HG03469 (cell line): ENCODE results near the gene MIF.
"Not testable (repeated sequence)": the region's sequence is repeated elsewhere in the genome, so short reads cannot be mapped to it uniquely, and the experiment has no call there.

Experiments used
- ATAC-seq: cut with Tn5 transposase; IDR thresholded peaks from one replicate; pipeline ENCODE4 v1.9.1; 2021; ENCODE audit warnings: mild to moderate bottlenecking, moderate library complexity, moderate number of reproducible peaks; ENCODE audit not compliant: unreplicated experiment

Gene MIF

DNA sequence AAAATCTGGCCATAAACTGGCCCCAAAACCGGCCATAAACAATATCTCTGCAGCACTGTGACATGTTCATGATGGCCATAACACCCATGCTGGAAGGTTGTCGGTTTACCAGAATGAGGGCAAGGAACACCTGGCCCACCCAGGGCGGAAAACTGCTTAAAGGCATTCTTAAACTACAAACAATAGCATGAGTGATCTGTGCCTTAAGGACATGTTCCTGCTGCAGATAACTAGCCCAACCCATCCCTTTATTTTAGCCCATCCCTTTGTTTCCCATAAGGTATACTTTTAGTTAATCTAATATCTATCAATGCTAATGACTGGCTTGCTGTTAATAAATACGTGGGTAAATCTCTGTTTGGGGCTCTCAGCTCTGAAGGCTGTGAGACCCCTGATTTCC lies 6.0 kb downstream of the MIF start:
- not testable (repeated sequence) for ATAC-seq

DNA sequence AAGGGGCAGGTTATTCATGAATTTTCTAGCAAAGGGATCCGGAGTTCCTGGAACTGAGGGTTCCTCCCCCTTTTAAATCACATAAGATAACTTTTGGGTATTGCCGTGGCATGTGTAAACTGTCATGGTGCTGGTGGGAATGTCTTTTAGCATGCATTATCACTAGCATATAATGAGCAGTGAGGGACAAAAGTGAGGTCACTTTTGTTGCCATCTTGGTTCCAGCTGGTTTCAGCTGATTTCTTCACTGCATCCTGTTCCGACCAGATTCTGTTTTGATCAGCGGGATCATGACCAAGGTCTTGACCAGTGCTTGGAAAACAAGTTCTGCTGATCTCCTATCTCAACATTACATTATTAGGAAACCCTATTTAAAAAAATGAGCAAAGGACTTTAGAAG lies 7.4 kb downstream of the MIF start:
- ATAC-seq = no peak

DNA sequence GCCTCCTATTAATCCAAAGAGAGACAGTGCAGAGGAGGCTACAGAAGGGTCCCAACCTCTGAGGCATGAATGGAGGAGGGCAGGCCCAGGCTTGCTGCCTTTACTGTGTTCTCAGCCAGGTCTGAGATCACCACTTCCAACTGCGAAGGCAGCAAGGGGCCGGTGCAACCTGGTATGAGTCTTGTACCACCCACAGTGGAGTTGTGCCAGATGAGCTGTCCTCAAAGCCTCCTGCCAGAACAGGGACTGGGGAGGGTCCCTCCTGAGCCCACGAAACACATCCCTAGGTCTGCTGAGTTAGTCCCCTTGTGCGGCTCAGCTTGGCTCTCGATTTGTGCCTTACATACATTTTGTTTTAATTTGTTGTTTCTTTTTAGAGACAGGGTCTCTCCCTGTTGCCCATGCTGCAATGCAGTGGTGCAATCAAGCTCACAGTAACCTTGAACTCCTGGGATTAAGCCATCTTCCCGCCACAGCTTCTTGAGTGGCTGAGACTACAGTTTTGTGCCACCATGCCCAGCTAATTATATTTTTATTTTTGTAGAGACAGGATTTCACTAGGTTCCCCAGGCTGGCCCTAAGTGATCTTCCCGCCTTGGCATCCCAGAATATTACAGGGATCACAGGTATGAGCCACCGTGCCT lies 9.3 kb downstream of the MIF start:
- no peak for ATAC-seq

DNA sequence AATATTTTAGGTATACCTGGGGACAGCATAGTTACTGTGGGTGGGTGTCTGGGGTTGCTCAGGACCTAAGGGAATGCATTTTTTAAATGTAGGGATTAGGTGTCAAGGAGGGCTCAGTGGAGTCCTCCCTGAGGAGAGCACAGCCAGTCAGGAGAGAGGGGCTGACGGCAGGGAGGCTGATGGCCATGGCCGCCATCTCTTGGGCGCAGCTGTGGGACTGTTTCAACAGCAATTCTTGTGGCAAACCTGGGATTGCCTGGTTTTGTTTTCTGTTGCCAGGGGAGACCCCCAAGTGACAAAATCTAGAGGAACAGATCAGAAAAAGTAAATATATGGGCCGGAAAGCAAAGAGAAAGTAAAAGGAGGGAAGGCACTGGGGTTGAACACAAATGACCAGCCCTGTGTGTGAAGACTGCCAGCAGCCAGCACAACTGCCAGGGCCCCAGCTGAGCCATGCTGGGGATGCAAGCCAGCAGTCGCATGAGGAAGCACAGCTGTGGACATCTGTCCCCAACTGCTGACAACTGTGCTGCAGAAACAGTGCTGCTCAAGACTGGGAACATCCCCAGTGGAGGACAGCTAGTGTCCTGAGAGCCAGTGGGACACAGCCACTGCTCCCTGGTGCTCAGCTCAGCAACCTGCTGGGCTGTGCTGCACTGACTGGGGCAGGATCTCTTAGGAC lies 10.5 kb downstream of the MIF start:
- no peak for ATAC-seq

DNA sequence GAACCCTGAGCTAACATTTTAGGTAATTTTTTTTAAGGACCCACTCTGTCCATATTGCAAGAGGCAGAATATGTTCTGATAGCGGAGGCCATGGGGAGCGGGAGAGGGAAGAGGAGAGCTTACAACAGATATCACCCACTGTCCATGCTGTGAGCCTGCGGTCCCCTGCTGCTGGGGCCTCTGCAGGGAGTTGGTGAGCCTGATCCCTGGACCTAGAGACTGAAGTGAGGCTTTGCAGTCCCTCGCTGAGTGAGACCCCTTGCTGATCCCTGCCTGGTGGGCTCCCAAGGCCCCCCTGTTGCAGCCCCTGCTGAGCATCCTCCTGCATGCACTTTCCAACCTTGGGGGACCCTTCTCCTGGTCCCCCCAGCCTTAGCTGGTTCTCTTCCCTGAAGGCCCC lies 12.5 kb downstream of the MIF start:
- no peak for ATAC-seq

DNA sequence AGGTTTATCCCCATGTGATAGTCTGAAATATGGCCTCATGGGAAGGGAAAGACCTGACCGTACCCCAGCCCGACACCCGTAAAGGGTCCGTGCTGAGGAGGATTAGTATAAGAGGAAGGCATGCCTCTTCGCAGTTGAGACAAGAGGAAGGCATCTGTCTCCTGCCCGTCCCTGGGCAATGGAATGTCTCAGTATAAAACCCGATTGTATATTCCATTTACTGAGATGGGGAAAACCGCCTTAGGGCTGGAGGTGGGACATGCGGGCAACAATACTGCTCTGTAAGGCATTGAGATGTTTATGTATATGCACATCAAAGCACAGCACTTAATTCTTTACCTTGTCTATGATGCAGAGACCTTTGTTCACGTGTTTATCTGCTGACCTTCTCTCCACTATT lies 13.2 kb downstream of the MIF start:
- ATAC-seq = not testable (repeated sequence)

DNA sequence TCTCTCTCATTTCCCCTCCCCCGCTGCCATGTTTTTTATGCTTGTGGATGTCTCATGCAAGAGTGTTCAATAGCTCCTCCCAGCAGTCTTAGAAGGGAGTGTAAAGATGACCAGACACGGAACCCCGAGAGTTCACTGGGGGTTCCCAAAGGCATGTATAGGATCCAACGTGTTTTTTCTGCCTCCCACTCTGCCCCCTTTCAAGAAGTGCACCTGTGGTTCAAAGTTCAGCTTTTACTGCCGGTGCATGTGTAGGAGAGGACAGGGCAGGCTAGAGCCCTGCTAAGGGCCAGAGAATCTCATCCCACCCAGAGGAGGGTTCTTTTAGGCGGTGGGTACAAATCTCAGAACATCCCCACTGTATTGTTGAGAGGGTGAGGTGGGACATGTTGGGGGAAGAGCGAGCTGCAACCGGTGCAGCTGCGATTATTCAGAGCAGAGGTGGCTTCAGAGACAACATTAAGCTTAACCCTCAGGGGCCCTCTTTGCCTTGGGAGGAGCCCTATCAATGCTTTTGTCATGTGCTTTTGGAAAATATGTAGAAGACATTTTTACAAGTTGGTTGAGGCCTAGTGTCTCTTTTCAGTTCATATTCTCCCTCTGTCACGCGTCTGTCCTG lies 14.5 kb downstream of the MIF start:
- no peak for ATAC-seq

DNA sequence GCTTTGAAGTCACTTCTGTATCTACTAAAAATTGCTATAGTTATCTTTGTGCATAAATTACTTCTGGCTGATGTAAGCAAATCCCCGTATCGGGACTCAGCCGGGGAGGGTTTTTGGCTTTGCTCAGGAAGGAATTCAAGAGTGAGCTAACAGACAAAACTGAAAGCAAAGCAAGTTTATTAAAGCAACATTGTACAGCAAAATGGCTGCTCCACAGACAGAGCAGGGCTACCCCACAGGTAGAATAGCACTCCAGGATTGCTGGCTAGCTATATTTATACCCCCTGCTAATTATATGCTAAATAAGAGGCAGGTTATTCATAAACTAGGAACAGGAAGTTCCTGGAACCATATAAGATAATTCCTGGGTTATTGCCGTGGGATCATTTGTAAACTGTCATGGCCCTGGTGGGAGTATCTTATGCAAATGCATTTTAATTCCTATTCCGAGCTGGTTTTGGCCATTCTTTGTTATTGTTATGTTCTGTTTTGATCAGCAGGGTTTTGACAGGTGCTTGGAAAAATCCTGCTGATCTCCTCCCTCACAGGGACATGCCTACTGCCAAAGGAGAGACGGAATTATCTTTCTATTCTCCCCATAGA lies 15.2 kb downstream of the MIF start:
- ATAC-seq = no peak

DNA sequence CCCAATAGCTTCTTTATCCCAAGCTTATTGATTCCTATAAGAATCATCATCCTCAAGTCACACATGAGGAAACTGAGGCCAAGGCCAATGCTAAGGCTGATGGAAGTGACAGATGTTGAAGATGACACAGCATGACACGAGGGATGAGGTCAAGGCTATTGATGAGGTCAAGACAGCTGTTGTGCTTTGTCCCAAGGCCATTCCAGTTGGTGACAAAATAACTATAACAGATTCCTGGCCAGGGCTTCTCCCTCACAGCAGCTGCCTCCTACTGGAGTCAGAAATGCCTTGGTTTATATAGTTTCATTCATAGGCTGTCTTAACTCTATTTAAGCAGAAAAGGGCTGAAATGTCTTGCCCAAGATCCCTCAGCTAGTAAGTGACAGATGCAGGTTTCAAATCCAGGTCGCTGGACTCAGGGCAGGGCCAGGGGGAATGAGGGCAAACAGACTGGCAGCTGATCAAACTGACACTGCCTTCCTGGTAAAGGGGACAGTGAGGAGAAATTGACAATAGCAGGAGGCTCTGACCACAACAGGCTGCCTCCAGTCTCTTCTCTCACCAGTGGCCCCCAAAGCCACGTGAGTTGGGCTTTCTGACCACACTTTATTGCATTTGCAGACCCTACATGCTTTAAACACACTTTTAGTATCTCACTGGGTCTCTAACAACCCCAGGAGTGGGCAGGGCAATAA lies 16.5 kb downstream of the MIF start:
- no peak for ATAC-seq

DNA sequence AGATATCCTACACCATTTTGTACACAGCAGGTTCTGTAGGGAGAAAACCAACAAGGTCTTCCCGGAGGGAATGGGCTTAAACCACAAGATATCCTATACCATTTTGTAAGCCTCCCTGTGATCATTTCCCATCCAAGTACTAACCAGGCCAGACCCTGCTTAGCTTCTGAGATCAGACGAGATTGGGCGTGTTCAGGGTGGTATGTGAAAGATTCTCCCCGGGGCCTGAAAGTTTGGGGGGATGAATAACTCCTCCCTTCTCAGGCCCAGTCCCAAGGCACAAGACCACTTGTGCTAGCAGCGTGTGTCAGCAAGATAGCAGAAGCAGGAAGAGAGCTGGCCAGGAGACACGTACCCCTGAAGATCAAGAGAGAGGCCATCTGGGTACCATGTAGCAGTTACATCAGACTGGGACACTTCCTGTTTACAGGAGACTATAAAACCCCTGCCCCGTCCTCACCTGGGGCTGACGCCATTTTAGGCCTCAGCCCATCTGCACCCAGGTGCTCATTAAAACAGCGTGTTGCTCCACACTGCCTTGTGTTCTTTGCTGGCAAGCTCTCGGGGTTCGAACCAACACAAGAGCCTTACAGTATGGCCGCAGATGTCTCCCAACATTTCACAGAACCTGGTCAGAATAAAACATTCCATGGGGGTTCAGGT lies 17.3 kb downstream of the MIF start:
- no peak for ATAC-seq

DNA sequence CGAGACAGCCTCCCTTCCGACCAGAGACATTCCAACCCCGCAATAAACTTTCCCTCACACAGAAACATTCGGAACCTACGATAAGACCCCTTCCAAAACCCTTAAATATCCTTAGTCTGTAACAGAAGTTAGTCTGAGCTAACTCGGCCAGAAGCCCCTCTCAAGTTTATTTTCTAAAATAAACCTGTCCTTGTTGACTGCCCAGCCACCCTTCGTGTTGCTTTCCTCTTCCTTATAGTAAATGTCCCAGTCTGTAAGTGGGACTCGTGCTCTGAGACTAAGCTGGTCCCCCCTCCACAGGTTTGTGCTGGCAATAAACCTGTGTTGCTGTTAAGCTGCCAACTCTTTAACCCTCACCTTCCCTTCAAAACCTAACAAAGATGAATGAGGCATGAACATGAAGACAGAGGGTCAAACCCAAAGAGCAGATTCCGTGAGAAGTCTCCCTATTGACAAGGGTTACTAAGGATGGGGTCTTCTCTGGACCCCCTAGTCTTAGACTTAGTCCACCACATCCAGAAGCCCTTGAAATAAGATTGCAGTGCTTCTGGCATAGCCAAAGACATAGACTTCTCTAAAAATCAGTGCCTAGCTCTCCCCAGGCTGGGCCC lies 18.2 kb downstream of the MIF start:
- no peak for ATAC-seq

DNA sequence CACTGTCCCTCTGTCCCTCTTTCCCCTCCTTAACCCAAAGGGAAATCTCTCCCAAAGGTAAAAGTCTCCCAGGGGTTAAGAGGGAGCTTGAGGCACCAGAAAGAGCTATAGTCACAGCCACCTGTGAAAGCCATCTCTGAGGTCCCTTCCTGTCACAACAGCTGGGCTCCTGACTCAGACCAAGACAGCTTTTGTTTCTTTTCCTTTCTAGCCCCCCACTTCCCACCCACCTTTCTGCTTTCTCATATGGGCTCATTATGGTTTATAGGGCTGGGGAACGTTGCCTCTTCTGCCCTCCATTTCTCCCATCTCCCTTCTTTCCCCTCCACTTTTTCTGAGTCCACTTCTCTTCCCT lies 19.1 kb downstream of the MIF start:
- no peak for ATAC-seq

DNA sequence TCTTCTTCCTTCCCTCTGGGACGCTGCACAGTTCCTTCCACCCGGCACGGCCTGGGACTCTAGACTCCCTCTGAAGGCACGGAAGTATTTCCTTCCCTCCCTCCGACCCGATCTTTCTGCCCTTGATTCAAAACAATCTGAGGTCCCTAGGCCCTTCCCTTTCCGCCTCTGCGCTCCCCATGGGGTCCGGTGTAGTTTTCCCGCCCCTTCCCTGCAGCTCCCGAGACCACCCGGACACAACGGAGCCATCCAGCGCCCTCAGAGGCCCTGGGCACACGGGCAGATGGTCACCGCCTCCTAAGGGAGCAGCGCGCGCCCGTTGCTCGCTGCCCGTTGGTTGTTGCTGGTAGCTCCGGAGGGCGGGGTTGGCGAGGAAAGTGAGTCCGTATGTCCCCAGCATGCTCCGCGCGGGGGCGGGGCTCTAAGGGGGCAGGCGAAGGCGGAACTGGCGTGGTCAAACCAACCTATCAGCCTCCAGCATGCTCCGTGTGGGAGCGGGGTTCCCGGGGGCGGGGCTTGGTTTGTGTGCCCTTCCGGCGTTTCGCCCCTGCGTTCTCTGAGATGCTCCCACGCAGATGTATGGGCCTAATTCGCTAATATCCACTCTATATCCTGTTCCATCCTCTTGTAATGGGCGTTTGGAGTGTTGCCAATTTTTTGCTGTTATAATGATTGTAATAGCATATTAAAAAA lies 19.6 kb downstream of the MIF start:
- ATAC-seq = peak; percentile 79

DNA sequence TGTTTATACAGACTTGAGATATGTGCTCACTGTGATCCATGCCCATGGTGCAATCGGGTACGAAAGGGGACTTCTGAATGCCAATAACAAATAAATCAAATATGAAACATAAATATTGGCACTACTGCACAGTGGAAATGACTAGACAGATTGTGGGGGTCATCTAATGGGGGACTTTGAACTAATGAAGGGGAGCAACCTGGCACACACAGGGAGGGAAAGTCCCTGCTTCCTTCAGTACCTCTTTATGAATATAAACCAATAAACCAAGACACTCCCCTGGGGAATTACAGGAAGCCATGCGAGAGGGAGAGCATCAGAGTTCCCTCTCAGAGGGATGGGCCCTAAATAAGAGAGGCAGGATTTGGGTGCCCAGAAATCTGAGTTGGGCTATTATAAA lies 21.1 kb downstream of the MIF start:
- no peak for ATAC-seq

DNA sequence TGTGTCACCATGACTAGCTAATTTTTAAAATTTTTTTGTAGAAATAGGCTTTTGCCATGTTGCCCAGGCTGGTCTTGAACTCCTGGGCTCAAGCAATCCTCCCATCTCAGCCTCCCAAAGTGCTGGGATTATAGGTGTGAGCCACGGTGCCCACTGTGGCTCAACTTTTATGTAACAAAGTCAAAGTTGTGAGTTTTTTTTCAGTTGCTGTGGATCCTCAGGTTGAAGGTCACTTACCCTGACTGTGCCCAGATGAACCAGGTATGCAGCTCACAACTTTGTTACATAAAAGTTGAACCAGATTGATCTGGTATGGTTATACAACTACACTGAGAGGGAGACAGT lies 26.1 kb downstream of the MIF start:
- not testable (repeated sequence) for ATAC-seq

DNA sequence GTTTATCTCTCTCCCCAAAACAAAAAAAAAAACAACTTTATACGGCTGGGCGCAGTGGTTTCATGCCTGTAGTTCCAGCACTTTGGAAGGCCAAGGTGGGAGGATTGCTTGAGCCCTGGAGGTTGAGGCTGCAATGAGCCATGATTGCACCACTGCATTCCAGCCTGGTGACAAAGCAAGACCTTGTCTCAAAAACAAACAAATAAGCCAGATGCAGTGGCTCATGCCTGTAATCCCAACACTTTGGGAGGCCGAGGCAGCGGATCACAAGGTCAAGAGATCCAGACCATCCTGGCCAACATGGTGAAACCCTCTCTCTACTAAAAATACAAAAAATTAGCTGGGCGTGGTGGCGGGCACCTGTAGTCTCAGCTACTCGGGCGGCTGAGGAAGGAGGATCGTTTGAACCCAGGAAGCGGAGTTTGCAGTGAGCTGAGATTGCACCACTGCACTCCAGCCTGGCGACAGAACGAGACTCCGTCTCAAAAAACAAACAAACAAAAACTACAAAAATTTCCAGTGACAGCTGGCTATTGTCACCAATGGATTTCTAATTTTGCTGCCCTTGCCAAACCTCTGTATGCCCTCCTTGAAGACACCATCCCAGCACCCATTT lies 27.5 kb downstream of the MIF start:
- ATAC-seq = not testable (repeated sequence)

DNA sequence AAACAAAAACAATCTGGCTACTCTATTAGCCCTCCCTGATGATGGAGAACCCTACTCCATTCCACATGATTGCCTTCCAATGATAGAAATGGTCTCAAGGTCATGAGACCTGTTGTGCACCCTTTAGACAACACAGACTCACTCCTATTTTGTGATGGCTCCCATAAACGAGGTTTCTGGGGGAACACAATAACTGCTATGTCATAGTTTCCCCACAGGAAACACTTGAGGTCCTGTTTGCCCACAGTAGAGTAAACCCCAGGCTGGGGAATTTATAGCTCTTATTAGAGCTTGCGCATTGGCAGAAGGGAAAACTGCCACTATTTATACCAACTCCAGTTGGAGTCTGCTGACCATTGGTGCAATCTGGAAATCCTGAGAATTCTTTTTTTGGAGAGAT lies 28.7 kb downstream of the MIF start:
- no peak for ATAC-seq

DNA sequence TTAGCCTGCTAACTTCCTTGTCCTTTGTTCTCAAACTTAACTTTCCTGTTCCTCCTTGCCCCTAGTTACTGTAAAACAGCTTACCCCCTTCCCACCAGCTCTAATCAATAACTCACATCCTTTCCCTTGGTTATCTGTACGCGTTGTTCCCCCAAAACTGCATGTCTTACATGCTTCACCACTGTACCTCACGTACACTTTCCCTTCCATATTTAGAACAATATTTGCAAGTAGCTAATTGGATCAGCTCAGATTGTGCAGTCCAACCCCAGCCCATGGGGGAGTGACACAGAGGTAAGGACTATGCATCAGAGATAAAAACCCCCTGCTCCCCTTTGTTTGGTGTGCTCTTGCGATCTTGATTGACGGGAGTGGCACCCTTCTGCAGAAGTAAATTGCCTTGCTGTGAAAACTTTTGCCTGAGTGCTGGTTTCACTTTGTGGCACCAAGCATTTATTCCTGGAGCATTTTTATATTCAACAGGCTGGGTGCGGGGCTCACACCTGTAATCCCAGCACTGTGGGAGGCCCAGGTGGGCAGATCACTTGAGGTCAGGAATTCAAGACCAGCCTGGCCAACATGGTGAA lies 30.9 kb downstream of the MIF start:
- no peak for ATAC-seq

DNA sequence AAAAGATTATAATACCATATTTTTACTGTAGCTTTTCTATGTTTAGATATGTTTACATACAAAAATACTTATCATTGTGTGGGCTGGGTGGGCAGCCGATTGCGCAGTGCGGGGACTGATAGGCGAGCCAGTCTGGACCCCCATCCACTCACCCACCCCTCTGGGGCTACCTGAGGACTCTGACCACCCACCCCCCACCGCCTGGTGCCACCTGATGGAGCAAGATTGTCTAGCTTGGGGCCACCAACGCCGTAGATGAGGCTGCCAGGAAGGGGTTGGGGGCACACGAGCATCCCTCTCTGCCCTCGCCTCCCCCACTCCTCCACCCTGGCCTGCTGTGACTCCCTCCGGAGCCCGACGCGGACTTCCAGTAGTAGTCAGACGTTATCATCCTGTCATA lies 32.4 kb downstream of the MIF start:
- ATAC-seq = no peak
